ENCODE data around the gene RBM12.

Gene RBM12

GRCh38 chr20:35653430-35653734 lies 11.3 kb downstream of the RBM12 start:
- no peak for DNase-seq

GRCh38 chr20:35652641-35653429 lies 11.9 kb downstream of the RBM12 start:
- DNase-seq: no peak

GRCh38 chr20:35651958-35652357 lies 12.7 kb downstream of the RBM12 start:
- no peak for DNase-seq

GRCh38 chr20:35650632-35651031 lies 14.1 kb downstream of the RBM12 start:
- no peak for DNase-seq

GRCh38 chr20:35648836-35649235 lies 15.9 kb downstream of the RBM12 start:
- DNase-seq: no peak

- DNase-seq: no peak
Observed at GRCh38 chr20:35644806-35645205, 19.9 kb downstream of the RBM12 start.

- no peak for DNase-seq
Observed at GRCh38 chr20:35643045-35643444, 21.7 kb downstream of the RBM12 start.

GRCh38 chr20:35641743-35642142 lies 23.0 kb downstream of the RBM12 start:
- no peak for DNase-seq

GRCh38 chr20:35640724-35641123 lies 24.0 kb downstream of the RBM12 start:
- no peak for DNase-seq

- no peak for DNase-seq
Observed at GRCh38 chr20:35638751-35639150, 25.9 kb downstream of the RBM12 start.

- no peak for DNase-seq
Observed at GRCh38 chr20:35637276-35637675, 27.4 kb downstream of the RBM12 start.

- no peak for DNase-seq
Observed at GRCh38 chr20:35636095-35636494, 28.6 kb downstream of the RBM12 start.

- no peak for DNase-seq
Observed at GRCh38 chr20:35635652-35636051, 29.0 kb downstream of the RBM12 start.

- no peak for DNase-seq
Observed at GRCh38 chr20:35632539-35633115, 32.1 kb downstream of the RBM12 start.

GRCh38 chr20:35630636-35631035 lies 34.1 kb downstream of the RBM12 start:
- DNase-seq: no peak

GRCh38 chr20:35629427-35630145 lies 35.1 kb downstream of the RBM12 start:
- no peak for DNase-seq

- no peak for DNase-seq
Observed at GRCh38 chr20:35627121-35627520, 37.6 kb downstream of the RBM12 start.

GRCh38 chr20:35626386-35627001 lies 38.2 kb downstream of the RBM12 start:
- DNase-seq: no peak

GRCh38 chr20:35625584-35626385 lies 38.9 kb downstream of the RBM12 start:
- DNase-seq: no peak

GRCh38 chr20:35621560-35621946 lies 43.1 kb downstream of the RBM12 start:
- no peak for DNase-seq

GRCh38 chr20:35620818-35621559 lies 43.7 kb downstream of the RBM12 start:
- no peak for DNase-seq
